Peyer's patch (tissue), 4 donors: ENCODE measurements around the gene PLCL1.

ENCODE experiments used
- CTCF ChIP-seq, 6 experiments: fragments of 450-650 bp in 4 of 6; fragments of 200-600 bp in 2 of 6; sonication (generic) in 1 of 6; IDR thresholded peaks; one replicate each; pipeline ENCODE4 v1.5.1; 2017 to 2019; ENCODE audit warnings: antibody characterized with exemption in 6 of 6, mild to moderate bottlenecking in 3 of 6, moderate library complexity in 1 of 6
- POLR2A ChIP-seq, 2 donors: fragments of 450-650 bp; IDR thresholded peaks; one replicate each; pipeline ENCODE4 v1.5.1; 2017; ENCODE audit warnings: antibody characterized with exemption in 2 of 2, mild to moderate bottlenecking in 2 of 2, moderate library complexity in 2 of 2

GRCh38 chr2:197940382-197940781, 136.0 kb downstream of the PLCL1 start:
- TF ChIP-seq CTCF (IDR thresholded peaks at IDR 0.05) (no peak), POLR2A (IDR thresholded peaks at IDR 0.05) (no peak)
